GM19467 (cell line): ENCODE results near the gene CHD2.

Experiments used
- ATAC-seq: cut with Tn5 transposase; IDR thresholded peaks from one replicate; pipeline ENCODE4 v1.9.1; 2021; ENCODE audit warnings: mild to moderate bottlenecking, moderate library complexity; ENCODE audit not compliant: unreplicated experiment

The CHD2 gene

DNA sequence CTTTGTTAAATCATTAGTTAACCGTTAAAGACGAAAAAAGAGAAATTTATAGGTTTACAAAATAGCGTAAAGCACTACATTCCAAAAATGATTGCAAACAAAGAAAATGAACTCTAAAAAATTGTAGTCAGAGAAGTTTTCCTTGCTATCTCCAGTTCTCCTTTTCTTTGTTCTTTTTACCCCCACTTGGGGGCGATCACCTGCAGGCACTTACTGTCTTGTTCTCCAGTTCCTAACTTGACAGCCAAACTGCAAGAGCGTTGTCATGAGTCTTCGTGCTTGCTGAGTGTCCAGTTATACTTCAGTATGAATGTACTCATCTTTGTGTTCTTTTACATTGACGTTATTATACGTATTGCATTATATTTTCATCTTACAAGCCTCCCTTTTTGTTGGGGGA lies 54.5 kb downstream of the CHD2 start:
- ATAC-seq = no peak

DNA sequence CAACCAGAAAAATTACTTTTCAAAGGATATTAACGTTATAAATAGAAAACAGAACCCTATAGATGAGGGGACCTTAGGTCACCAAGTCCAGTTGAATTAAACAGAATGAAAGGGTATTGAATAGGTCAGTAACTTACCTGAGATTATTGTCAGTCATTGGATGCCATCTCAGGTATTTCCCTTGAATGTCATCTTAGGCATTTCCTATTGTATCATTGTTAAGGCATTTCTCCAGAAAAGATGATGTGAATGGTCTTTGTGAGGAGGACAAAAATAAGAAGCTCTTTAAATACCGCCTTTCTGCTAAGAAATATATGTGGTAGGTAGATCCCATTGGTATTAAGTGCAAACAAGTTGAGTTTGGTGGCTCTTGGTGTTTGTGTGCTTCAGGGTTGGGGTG lies 55.6 kb downstream of the CHD2 start:
- ATAC-seq = no peak

DNA sequence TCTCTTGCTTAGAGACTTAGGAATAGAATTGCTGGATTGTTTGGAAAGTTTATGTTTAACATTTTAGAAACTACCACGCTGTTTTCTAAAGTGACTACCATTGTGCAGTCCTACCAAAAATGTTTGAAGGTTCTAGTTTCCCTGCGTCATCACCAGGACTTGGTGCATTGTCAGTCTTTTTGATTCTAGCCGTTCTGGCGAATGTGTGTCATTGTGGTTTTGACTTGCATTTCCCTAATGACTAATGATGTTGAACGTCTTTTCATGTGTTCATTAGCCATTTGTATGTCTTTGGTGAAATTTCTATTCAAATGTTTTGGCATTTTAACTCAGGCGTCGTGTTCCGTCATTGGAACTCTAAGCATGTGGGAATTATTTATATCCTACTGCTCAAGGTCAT lies 58.0 kb downstream of the CHD2 start:
- no peak for ATAC-seq

DNA sequence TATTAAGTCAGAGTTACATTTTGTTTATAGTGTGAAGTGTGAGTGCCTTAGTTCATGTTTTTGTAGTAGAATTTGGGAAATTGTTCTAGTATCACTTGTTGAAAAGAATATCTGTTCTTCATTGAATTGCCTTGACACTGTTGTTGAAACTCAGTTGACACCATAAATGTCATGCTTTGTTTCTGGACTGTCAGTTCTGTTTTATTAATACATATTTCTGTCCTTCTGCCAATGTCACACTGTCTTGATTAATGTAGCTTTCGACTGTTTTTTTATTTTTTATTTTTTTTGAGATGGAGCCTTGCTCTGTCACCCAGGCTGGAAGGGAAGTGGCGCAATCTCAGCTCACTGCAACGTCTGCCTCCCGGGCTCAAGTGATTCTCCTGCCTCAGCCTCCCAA lies 59.1 kb downstream of the CHD2 start:
- no peak for ATAC-seq

DNA sequence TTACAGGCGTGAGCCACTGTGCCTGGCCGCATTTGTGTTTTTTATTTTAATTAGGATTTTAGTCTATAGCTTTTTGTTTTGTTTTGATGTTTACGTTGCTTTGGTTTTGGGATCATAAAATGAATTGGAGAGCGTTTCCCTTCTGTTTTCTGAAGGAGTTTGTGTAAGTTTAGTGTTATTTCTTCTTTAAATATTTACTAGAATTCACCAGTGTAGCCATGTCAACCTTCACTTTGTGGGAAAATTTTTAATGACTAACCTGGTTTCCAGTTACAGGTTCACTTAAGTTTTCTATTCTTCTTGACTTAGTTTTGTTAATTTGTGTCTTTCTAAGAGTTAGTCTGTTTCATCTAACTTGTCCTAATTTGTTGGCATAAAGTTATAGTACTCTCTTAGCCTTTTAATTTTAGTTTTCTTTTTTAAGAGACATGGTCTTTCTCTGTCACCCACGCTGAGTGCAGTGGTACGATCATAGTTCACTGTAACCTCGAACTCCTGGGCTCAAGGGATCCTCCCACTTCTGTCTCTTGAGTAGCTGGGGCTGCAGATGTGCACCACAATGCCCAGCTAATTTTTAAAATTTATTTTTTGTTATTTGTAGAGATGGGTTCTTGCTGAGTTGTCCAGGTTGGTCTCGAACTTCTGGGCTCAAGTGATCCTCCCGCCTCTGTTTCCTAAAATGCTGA lies 61.0 kb downstream of the CHD2 start:
- ATAC-seq = no peak

DNA sequence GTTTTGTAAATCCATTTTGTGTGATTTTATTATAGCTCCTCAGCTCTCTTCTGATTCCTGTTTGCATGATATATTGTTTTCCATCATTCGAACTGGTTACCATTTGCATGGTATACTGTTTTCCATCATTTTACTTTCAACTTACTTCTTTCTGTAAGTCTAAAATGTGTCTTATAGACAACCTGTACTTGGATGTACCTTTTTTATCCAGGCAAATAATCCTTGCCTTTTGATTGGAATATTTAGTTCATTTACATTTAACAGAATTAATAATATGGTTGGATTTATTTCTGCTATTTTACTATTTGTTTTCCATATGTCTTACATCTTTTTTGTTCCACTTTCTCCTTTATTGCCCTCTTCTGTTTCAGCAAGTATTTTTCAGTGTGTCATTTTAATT lies 62.8 kb downstream of the CHD2 start:
- no peak for ATAC-seq

DNA sequence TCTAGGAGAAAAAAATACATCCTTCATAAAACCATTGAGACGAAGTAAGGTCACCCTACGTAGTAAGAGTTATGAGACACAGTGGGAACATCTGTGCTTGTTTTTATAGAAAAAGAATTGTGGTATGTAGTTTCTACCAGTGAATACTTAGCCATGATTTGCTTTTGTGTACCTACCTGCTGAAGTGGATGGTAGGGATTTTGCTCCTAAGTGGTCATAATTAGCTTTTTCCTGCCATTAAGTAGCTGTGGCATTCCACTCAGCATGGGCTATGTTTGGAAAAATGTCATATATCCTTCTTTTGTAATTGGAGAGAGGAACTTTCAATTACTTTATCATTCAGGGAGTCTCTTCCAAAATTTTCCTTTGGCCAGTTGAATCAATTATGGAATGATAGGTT lies 63.7 kb downstream of the CHD2 start:
- ATAC-seq = no peak

DNA sequence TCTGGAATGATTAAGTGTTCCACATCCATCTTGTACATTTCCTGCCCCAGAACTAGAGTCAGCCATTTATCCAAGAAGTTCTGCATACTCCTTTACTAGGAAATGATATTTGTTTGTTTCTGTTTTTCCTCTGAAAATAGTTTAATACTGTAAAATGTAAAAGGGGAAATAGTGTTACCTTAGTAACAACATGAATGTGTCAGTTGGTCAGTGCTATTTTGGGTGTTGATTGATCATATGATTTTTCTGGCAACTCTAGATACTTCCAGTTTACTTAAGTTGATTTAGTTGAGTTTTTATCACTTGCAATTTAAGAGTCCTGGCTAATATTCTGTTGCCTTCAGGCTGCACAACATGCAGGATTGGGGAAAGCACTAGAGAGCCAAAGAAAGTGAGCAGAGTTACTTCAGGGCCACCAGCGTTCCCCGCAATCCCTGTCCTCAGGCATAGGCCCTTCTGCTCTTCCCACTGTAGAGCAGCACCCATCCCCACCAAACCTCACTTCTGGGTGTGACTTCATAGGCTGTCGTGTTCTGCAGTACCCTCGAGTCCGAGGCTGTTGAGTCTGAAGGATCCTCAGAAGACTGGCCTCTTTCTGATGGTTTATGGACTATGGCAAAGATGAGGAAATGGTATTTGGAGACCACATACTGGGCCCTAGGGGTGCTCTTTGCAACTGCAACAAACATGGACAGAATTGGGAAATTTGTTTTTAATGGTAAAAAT lies 69.0 kb downstream of the CHD2 start:
- ATAC-seq = no peak

DNA sequence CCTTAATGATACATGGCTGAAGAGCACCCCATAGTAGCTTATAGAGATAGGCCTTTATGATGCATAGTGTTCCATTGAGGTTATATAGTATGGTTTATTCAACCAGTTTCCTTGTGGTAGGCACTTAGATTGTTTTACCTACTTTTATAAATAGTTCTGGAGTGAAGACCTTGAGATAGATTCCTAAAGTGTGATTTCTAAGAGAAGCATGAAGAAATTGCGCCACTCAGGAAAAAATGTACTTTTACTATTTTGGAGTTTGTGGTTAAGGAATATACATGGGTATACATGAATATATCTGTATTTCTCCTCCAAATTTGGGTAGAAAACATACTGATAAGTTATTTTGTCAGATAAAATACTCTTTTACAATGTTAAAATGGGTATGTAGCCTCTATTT lies 70.5 kb downstream of the CHD2 start:
- no peak for ATAC-seq

DNA sequence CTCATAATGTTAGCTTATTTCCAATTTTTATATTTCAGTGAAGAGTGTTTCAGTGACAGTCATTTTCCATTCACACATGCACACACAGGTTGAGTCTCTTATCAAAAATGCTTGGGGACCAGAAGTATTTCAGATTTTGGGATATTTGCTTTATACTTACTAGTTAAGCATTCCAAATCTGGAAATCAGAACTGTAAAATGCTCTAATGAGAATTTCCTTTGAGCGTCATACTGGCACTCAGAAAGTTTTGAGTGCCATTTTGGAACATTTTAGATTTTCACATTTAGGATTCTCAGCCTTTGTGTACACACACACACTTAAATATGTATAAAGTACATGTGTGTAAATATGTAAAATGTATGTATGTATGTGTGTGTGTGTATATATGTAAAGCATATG lies 71.0 kb downstream of the CHD2 start:
- ATAC-seq = no peak

DNA sequence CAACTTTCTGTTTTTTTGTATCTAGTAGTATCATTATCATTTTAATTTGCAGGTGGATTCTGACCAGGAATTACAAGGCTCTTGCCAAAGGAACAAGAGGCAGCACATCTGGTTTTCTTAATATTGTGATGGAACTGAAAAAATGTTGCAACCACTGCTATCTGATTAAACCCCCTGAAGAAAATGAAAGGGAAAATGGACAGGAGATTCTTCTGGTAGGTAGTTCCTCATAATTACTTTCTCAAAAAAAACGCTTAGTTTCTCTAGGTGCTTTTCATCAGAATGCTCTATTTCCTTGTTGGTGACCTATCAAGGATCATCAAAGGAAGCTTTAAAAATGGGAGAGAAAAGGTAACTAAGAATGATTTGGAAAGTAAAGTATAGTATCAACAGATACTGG lies 71.6 kb downstream of the CHD2 start:
- ATAC-seq = no peak

DNA sequence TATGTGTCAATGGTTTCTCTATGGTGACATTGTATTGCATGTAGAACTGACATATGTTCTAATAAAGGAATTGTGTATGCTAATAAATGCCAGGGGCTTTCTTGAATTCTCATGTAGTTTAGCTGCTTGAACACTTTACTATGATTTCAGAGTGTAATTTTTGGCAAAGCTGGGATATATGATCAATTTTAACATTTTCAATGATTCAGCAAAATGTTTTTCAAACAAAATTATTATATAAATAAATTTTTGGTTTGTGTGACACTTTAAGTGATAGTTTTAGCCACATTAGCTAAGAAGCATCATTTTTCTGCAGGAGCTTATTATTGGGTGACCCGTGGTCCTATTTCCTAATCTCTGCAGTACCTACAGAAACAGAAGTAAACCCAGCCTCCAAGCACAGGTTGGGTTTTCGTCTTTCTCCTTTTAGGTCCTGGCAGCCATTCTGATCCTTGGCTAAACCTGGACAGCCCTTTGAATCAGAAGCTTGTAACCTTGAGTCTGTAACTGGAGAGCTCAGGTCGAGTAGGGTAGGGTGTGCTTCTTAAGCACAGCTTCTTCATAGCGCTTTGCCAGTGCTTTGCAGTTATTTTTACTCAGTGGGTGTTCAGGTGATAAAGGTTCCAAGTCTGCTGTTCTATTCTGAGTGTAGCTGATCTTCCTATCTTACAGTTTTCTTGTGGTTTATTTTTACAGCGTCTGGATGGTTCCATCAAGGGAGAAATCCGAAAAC lies 74.2 kb downstream of the CHD2 start:
- ATAC-seq = no peak

DNA sequence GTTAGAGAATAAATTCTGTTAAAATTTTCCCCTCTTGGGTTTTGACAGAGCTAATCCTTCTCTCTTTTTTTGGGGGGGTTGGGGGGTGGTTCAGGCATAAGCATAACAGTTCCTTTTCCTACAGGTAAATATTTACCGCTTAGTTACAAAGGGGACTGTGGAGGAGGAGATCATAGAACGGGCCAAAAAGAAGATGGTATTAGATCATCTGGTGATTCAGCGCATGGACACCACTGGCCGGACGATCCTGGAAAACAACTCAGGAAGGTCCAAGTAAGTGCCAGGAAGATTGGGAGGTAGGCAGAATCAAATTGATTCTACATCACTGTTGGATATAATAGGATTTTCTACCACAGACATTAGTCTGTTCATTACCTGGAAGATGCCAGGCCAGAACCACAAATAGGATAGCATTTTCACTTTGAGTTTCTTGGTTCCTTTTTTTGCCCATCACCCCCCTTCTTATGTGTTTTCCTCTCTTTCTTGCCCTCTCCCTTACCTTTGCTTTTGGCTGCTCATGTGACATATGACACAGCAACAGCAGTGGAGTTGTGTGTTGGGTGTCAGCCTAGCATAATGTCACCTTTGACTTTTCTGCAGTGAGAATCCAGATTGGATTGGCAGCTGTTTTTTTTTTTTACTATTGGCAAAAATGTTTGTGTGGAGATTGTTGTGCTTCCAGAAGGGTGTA lies 79.0 kb downstream of the CHD2 start:
- ATAC-seq = no peak

DNA sequence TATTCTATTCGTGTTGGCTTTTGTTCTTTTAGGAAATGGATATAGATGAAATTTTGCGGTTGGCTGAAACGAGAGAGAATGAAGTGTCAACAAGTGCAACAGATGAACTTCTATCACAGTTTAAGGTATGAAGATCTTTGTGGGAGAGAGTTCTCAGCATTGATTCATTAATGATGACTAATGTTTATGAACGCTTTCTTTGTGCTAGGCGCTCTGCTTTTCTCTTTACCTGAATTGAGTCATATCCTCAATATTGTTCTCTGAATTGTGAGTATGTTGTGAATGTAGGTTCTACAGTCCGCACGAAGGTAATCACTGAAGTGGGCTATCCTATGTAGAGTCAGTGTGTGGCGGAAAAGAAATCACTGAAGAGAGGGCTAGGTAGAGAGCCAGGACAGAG lies 81.2 kb downstream of the CHD2 start:
- no peak for ATAC-seq

DNA sequence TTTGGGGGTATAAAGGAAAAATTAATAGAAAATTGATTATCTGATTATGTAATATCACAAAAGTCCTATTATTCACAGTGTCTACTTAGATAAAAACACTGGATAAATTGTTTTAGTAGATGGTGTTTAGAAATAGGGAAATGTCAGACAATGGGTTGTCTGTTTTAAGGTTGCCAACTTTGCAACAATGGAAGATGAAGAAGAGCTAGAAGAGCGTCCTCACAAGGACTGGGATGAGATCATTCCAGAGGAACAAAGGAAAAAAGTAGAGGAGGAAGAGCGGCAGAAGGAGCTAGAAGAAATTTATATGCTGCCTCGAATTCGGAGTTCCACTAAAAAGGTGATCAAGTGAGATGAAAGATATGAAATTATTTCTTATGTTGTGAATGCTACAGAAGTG lies 84.0 kb downstream of the CHD2 start:
- no peak for ATAC-seq

DNA sequence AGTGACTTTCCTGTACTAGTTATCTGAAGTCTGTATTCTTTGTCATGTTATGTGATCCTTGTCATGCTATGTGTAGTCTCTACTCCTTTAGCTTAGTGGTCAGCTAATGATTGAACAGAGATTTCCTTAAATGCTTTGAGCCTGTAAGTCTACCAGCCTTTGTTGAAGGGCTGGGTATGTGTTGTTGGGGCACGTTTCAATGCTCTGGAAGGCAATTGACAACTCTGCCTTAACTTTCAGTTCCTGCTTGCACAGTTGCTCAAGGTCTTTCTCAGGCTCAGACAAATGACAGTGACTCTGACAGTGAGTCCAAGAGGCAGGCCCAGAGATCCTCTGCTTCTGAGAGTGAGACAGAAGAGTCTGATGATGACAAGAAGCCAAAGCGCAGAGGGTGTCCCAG lies 89.3 kb downstream of the CHD2 start:
- peak; percentile 58 for ATAC-seq

DNA sequence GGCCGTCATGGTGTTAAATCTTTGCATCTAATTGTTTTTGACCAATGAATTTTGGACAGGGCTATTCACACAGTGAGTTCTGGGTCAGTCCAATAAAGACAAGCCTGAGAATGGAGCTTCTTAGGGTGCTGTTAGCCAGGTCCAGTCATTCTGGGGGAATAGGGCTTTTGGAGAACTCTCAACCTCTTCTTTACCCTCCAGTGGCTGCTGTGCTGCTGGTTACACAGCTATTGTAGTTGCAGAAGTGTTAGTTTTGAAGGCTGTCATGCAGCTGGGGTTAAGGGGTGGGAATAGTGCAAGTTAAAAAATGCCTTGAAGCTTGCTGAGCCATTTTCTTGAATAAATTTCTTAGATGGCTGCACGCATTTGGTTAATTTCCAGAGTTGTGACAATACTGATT lies 89.9 kb downstream of the CHD2 start:
- ATAC-seq = no peak

DNA sequence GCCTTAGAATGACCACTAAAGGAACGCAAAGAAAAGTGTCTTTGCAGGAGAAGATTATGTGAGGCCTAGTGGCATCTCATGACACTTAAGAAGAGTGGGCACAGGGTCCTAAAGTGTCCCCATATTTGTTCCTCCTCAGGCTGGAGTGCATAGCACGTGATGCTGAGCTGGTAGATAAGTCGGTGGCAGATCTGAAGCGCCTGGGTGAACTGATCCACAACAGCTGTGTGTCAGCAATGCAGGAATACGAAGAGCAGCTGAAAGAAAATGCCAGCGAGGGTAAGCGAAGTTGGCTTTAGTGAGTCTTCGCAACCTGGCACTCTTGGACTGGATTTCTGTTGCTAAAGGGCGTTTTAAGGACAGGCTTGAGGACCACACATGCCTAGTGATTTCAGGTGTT lies 92.6 kb downstream of the CHD2 start:
- ATAC-seq = no peak

DNA sequence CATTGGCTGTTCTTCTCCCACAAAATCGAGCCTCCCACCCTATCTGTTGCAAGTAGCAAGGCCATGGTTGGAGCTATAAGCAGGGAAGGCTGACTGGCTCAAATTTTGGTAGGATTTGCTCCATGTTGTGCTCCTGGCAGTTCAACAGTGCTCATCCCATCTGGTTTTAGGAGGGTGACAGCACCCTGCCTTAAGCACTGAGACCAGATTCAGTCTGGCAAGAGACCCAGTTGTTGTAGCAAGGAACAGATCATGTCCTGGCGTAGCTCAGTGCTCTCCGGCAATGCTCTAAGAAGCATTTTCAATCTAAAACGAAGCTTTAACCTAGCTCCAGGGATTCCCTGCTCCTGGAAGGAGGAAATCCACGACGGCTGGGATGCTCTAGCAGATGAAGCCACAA lies 97.7 kb downstream of the CHD2 start:
- no peak for ATAC-seq

DNA sequence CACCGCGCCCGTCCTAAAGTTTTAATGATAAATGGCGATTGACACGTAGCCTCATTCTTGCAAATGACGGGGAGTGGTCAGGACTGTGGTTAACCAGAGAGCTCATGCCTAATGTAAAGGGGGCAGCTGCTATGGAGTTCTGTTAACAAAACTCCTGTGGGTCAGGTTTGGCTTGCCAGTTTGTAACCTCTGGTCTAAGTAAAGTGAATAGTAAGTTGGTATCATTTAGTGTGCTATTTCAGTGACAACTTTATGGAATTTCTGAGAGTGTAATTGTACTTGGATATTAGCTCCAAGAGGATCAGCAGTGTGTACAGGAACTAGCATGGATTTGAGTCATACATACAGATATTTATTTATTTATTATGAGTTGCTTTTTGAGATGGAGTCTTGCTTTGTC lies 101.0 kb downstream of the CHD2 start:
- no peak for ATAC-seq

DNA sequence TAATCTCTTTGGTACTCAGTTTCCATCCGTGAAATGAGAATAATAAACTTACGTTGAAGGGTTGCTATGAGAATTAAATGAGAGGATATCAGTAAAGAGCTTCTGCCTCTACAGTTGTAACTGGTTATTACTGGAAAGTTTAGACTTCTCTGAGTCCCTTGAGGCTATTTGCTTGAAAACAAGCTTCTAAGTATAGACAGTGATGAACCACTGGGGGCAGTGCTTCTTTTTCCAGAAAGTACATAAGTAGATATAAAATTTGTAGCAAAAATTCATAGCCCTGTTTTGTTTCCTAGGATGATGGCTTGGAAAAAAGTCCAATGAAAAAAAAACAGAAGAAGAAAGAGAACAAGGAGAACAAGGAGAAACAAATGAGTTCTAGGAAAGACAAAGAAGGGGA lies 101.8 kb downstream of the CHD2 start:
- no peak for ATAC-seq

DNA sequence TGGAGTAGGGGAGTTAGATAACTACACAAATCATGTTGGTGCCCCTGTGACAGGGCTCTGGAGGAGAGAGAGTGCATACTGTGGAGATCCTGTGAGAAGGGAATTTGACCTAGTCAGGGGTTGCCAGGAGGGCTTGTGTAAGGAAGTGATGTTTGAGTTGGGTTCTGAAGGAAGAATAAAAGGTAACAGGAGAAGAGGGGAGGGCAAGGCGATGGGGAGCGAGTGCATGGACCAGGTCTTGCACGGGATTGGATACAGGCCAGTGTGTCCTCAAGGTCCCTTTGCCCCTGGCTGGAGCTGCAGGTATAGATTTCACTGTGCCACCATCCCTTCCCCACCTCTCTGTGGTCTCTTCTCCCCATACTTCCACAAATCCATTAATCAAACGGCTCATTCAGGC lies 105.0 kb downstream of the CHD2 start:
- ATAC-seq = no peak
